Endothelial cell of umbilical vein (primary cell): ENCODE data around the gene MAX. TPM values are rescaled to one million over a fixed set of nuclear protein-coding genes. Genes with fewer than 3 reads are reported as not detected.

Source experiments
- BruUV-seq: library from RNA; stranded (reverse); fragments of 400-500 nt; replicated peaks from 2 replicates; lab custom pipeline; 2021; lab: Mats Ljungman, UMichigan
- CTCF ChIA-PET: fragments of 300-600, 350-600 bp; sonication (Branson Sonifier 250); formaldehyde crosslinking; loops from one replicate; lab custom pipeline; 2021; ENCODE audit warnings: antibody characterized with exemption, inconsistent platforms; lab: Charles Lee
- POLR2A ChIA-PET: fragments of 300-600, 350-600 bp; sonication (Branson Sonifier 250); formaldehyde crosslinking; loops from one replicate; lab custom pipeline; 2021; ENCODE audit warnings: antibody characterized with exemption, inconsistent platforms; lab: Charles Lee
- DNase-seq: peaks from one replicate; pipeline ENCODE4 v3.0.0-alpha.2; 2011; ENCODE audit warnings: low read depth, low spot score
- FAIRE-seq: peaks from 2 replicates; lab custom pipeline; 2011; peaks lifted over from hg19 to GRCh38; lab: Jason Lieb, UNC
- H2AFZ ChIP-seq: 2 replicates; pipeline ENCODE4 v1.6.0; 2012; ENCODE audit warnings: low read depth, low read length, control low read depth, inconsistent platforms
- H3K27ac ChIP-seq: 2 replicates; pipeline ENCODE4 v1.5.1; 2011; ENCODE audit warnings: low read depth, mild to moderate bottlenecking, control low read depth, low read length, moderate library complexity; ENCODE audit not compliant: insufficient read depth
- H3K27me3 ChIP-seq, 2 experiments: 2 replicates each; pipeline versions ENCODE4 v1.6.0 to v1.6.1; 2011; ENCODE audit warnings: low read length in 2 of 2, mixed read lengths in 1 of 2; ENCODE audit not compliant: control insufficient read depth in 2 of 2, insufficient read depth in 2 of 2
- H3K36me3 ChIP-seq, 2 experiments: 2 replicates in 1 of 2; 3 replicates in 1 of 2; pipeline ENCODE4 v1.5.1; 2011; ENCODE audit warnings: low read length in 2 of 2, mild to moderate bottlenecking in 1 of 2, moderate library complexity in 1 of 2; ENCODE audit not compliant: control insufficient read depth in 2 of 2, insufficient read depth in 2 of 2; ENCODE audit errors: extremely low read depth in 1 of 2
- H3K4me1 ChIP-seq: 3 replicates; pipeline ENCODE4 v1.5.1; 2011; ENCODE audit warnings: mild to moderate bottlenecking, low read length; ENCODE audit not compliant: control insufficient read depth, insufficient read depth; ENCODE audit errors: extremely low read depth
- H3K4me2 ChIP-seq: 2 replicates; pipeline ENCODE4 v1.6.1; 2011; ENCODE audit warnings: low read length, control low read depth, mixed read lengths; ENCODE audit not compliant: insufficient read depth
- H3K4me3 ChIP-seq, 3 experiments: fragments of 200-600 bp in 1 of 3; sonication (generic), shearing (Covaris generic) in 1 of 3; replicated peaks in 1 of 3; 2 replicates each; pipeline ENCODE4 v1.5.1; 2011 to 2016; ENCODE audit warnings: control low read depth in 3 of 3, low read length in 3 of 3, mild to moderate bottlenecking in 2 of 3, inconsistent platforms in 1 of 3, low read depth in 1 of 3, moderate library complexity in 1 of 3; ENCODE audit not compliant: insufficient read depth in 1 of 3
- H3K79me2 ChIP-seq: 2 replicates; pipeline ENCODE4 v1.6.0; 2012; ENCODE audit warnings: low read length, inconsistent platforms; ENCODE audit not compliant: control insufficient read depth, insufficient read depth
- H3K9ac ChIP-seq: replicated peaks from 2 replicates; pipeline ENCODE3; 2011; ENCODE audit warnings: low read length, control low read depth; ENCODE audit not compliant: insufficient read depth; ENCODE audit errors: extremely low read depth
- H3K9me1 ChIP-seq: replicated peaks from 3 replicates; pipeline ENCODE4 v1.6.0; 2011; ENCODE audit warnings: mild to moderate bottlenecking, low read length; ENCODE audit not compliant: control insufficient read depth, insufficient read depth; ENCODE audit errors: extremely low read depth
- H3K9me3 ChIP-seq: replicated peaks from 2 replicates; pipeline ENCODE4 v1.5.1; 2012; ENCODE audit warnings: low read length, inconsistent platforms; ENCODE audit not compliant: control insufficient read depth, insufficient read depth
- H4K20me1 ChIP-seq: replicated peaks from 2 replicates; pipeline ENCODE3; 2011; ENCODE audit warnings: mild to moderate bottlenecking, low read length; ENCODE audit not compliant: control insufficient read depth, insufficient read depth; ENCODE audit errors: extremely low read depth
- GATA2 ChIP-seq: IDR thresholded peaks from 2 replicates; pipeline ENCODE4 v1.7.0; 2011; ENCODE audit warnings: low read depth, mild to moderate bottlenecking, moderate library complexity, mixed read lengths, low read length; ENCODE audit not compliant: insufficient read length, insufficient read depth
- JUN ChIP-seq: IDR thresholded peaks from 2 replicates; pipeline ENCODE4 v1.6.1; 2011; ENCODE audit warnings: borderline replicate concordance, low read depth; ENCODE audit not compliant: insufficient read length, insufficient read depth
- POLR2AphosphoS5 ChIP-seq: IDR thresholded peaks from 2 replicates; pipeline ENCODE4 v1.6.1; 2012; ENCODE audit warnings: low read depth, mild to moderate bottlenecking, control low read depth, low read length, moderate library complexity; ENCODE audit not compliant: insufficient read depth
- dilution Hi-C: fragments of 300-500 bp; cut with MboI; formaldehyde crosslinking; loops from one replicate; pipeline ENCODE4 v1.15.0; 2019; ENCODE audit warnings: low sequenced_read_pairs; ENCODE audit not compliant: extremely low pct_ligation_motif_present
- intact Hi-C: fragments of 100-400 bp; cut with micrococcal nuclease; formaldehyde crosslinking; loops from one replicate; pipeline ENCODE4 v1.10.0; 2022
- polyA plus RNA-seq, 4 experiments: library from polyadenylated mRNA; depleted of rRNA in 3 of 4; stranded (reverse) in 3 of 4; unstranded in 1 of 4; fragments of >200 nt; gene quantifications; 2 replicates each; pipeline versions ENCODE4 v1.2.1 to v1.2.3, GENCODE V29; 2011 to 2012; ENCODE audit warnings: missing spikeins in 1 of 4
- total RNA-seq: library from RNA; stranded (reverse); gene quantifications from 2 replicates; pipeline ENCODE4 v1.2.3, GENCODE V29; 2021

MAX gene
- total and polyA plus RNA-seq, 2 donors (not counting 3 experiments of a cell fraction or from before 2014, with no cell fraction given): 70.1 to 79.5 TPM

DNA sequence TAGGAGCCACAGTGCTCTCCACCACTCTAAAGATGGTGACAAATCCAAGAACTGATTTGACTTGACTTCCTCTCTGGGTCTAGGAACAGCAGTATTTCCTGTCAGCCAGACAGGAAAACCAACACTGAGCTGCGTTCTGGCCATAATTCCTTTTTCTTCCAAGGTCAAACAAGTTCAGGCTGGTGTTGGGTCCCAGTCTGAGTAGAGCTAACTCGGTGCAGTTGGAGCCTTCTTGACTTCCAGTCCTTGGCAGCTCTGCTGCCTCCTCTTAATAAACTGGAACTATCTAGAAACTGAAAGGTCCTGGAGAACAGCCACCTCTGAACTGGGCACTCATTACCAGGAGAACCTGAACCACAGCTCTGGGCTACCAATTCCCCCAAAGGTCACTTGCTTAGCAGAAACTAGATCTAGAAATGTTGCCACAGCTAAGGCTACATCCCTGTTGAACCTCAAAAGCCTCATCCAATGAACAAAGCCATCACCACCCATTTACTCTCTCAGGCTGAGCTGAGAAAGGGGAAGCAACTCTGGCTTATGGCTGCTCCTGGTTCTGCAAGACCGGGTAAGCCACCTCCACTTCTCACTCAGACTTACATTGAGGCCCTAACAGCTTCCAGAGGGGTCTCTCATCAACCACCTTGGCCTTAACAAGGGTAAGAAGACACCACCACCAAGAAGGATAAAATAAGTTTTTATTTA, 27.7 kb downstream of the MAX start:
- BruUV-seq: no TSS peak
- Histone ChIP-seq H3K79me2 (peaks cover 3% of the 10 kb centered on the region), H3K4me3 (no peak overlapping the region), H3K27me3 (no peaks in the 10 kb centered on the region), H3K4me1 (peaks cover 25% of the 10 kb centered on the region), H3K4me2 (peak overlapping the region; percentile 60), H3K36me3 (peaks cover 14 to 27% of the 10 kb centered on the region in 2 experiments), H3K27ac (peak overlapping the region; percentile 34), H3K9me1 (no peaks in the 10 kb centered on the region), H2AFZ (no peak overlapping the region), H3K9ac (no peak overlapping the region), H3K9me3 (no peaks in the 10 kb centered on the region), H4K20me1 (no peaks in the 10 kb centered on the region)
- DNase-seq: peak; percentile 77
- dilution Hi-C loops: no loop called here
- FAIRE-seq: peak; percentile 97
- TF ChIP-seq GATA2: no peak
- peak; percentile 37 for TF ChIP-seq POLR2AphosphoS5
- intact Hi-C loops: loop anchor here (2.0 kb wide), 1 partner anchor 28 kb away; the partner anchor contains the start of gene MAX
- CTCF ChIA-PET: interaction anchor here (0.7 to 1.4 kb wide), 4 partner anchors 19 to 88 kb away, joined by 4 to 5 read pairs (median 4); partner anchors contain the start of gene FNTB
- POLR2A ChIA-PET: no interaction called here

GRCh38 chr14:65073605-65074201, 28.6 kb downstream of the MAX start:
- no TSS peak for BruUV-seq
- CTCF ChIA-PET: interaction anchor here (1.3 kb wide), 1 partner anchor 54 kb away, joined by 5 read pairs; no protein-coding TSS in a partner anchor
- no peak for DNase-seq

More at GRCh38 chr14:65073605-65074201, 28.6 kb downstream of the MAX start:
- Histone ChIP-seq H3K9me1 (no peaks in the 10 kb centered on the region), H4K20me1 (no peaks in the 10 kb centered on the region), H3K4me1 (peaks cover 19% of the 10 kb centered on the region), H3K9ac (no peak overlapping the region), H3K4me2 (peak overlapping the region; percentile 60), H3K9me3 (no peaks in the 10 kb centered on the region), H3K36me3 (peaks cover 14 to 31% of the 10 kb centered on the region in 2 experiments), H3K79me2 (peaks cover 3% of the 10 kb centered on the region), H2AFZ (no peak overlapping the region), H3K27me3 (no peaks in the 10 kb centered on the region), H3K4me3 (no peak overlapping the region), H3K27ac (peak overlapping the region; percentile 34)
- intact Hi-C loops: loop anchor here (2.0 kb wide), 1 partner anchor 29 kb away; the partner anchor contains the start of gene MAX
- FAIRE-seq: no peak
- dilution Hi-C loops: no loop called here
- POLR2A ChIA-PET: no interaction called here
- TF ChIP-seq JUN: no peak
